Gastrocnemius medialis (tissue), 4 donors: ENCODE measurements around the gene ZG16. TPM values are rescaled to one million over a fixed set of nuclear protein-coding genes. Genes with fewer than 3 reads are reported as not detected.
"Not testable (repeated sequence)": the region's sequence is repeated elsewhere in the genome, so short reads cannot be mapped to it uniquely, and the experiment has no call there.

Experiments used
- ATAC-seq, 2 donors: fragments of 150-250 bp; one replicate each; pipeline ENCODE4 v1.9.1; 2016
- DNase-seq, 2 donors: peaks; one replicate each; pipeline ENCODE4 v3.0.0-alpha.2; 2019
- H3K27ac ChIP-seq, 4 donors: fragments of 200-600 bp; sonication (generic); 1 replicate in 1 of 4; 2 replicates in 3 of 4; pipeline ENCODE4 v1.5.1; 2016 to 2018; ENCODE audit warnings: mild to moderate bottlenecking in 2 of 4, moderate library complexity in 1 of 4
- H3K27me3 ChIP-seq, 3 donors: fragments of 200-600 bp; sonication (generic) in 2 of 3; 1 replicate in 1 of 3; 2 replicates in 2 of 3; pipeline versions ENCODE4 v1.5.1 to v1.6.0; 2016 to 2019; ENCODE audit warnings: mild to moderate bottlenecking in 1 of 3, moderate library complexity in 1 of 3
- H3K36me3 ChIP-seq, 2 donors: fragments of 200-600 bp; sonication (generic) in 1 of 2; one replicate each; pipeline ENCODE4 v1.5.1; 2017 to 2018
- H3K4me1 ChIP-seq, 2 donors: fragments of 200-600 bp; sonication (generic) in 1 of 2; one replicate each; pipeline ENCODE4 v1.5.1; 2016 to 2017; ENCODE audit warnings: mild to moderate bottlenecking in 2 of 2
- H3K4me3 ChIP-seq, 4 donors: fragments of 200-600 bp; sonication (generic) in 3 of 4; 1 replicate in 1 of 4; 2 replicates in 3 of 4; pipeline ENCODE4 v1.5.1; 2016 to 2019; ENCODE audit warnings: mild to moderate bottlenecking in 2 of 4
- H3K9me3 ChIP-seq, 3 donors: fragments of 200-600 bp; sonication (generic) in 2 of 3; 1 replicate in 1 of 3; 2 replicates in 2 of 3; pipeline ENCODE4 v1.5.1; 2016 to 2019
- CTCF ChIP-seq, 5 experiments: fragments of 450-650 bp in 3 of 5; fragments of 200-600 bp in 2 of 5; sonication (generic) in 2 of 5; IDR thresholded peaks in 4 of 5; conservative IDR thresholded peaks in 1 of 5; 1 replicate in 4 of 5; 2 replicates in 1 of 5; pipeline ENCODE4 v1.5.1; 2016 to 2019; ENCODE audit warnings: antibody characterized with exemption in 5 of 5, mild to moderate bottlenecking in 3 of 5, moderate library complexity in 3 of 5
- POLR2A ChIP-seq, 2 donors: fragments of 450-650 bp; IDR thresholded peaks; one replicate each; pipeline ENCODE4 v1.6.1; 2017; ENCODE audit warnings: antibody characterized with exemption in 2 of 2, mild to moderate bottlenecking in 2 of 2, moderate library complexity in 2 of 2
- in situ Hi-C, 4 donors: fragments of 200-750 bp; cut with MboI; loops; one replicate each; pipeline versions ENCODE4 v1.15.0 to v1.8.0; 2017; ENCODE audit warnings: low sequenced_read_pairs in 4 of 4
- intact Hi-C: fragments of 100-400 bp; cut with DNase I; formaldehyde crosslinking; loops from one replicate; pipeline ENCODE4 v1.15.1; 2023; ENCODE audit warnings: low total_unique reads
- total RNA-seq, 4 donors: library from RNA; depleted of rRNA; stranded (reverse); fragments of >200 nt; gene quantifications; one replicate each; pipeline versions ENCODE4 v1.1.0 to v1.2.3, GENCODE V29; 2016

Gene ZG16
- total RNA-seq, 4 donors from 2014 or later = 1.7 TPM; not detected in 3

DNA sequence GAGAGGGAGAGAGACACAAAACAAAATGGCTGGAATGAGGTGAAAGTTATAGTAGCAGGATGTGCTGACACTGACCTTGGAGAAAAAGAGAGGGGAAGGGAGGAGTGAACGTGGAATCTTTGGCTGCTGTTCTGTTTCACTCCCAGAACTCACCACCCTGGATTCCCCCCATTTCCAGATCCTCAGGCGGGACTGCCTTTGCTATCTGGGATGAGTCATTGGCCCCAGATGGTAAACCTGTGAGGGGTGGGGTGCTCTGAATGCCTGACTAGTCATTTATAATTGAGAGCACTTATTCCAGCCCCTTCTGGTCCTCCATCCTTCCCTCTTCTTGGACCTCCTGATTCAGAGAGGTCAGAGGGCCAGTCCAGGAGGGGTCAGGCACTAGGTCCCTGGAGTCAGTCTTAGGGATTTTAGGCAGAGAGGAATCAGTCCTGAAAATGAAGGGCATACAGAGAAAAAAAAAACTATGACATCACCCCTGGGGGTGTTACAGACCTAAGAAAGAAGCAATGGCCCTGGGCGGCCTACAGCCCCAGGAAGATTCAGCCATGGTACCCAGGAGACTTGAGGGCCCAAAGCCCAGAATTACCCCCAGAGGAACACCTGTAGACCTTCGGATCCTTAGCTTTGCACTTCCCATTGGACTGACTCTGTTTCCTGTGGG lies 2.2 kb upstream of the ZG16 start:
- DNase-seq = no peak
- H3K9me3 ChIP-seq = no peaks in the 10 kb centered on the region
- no peak overlapping the region for H3K27ac ChIP-seq
- H3K36me3 ChIP-seq = no peaks in the 10 kb centered on the region
- in situ Hi-C loops (no loop called here), intact Hi-C loops (no loop called here)
- no peaks in the 10 kb centered on the region for H3K4me1 ChIP-seq
- H3K27me3 ChIP-seq = peaks cover 0 to 5% (median 4%) of the 10 kb centered on the region in 3 donors
- H3K4me3 ChIP-seq = no peak overlapping the region
- TF ChIP-seq CTCF (IDR thresholded peaks at IDR 0.05 in 4 of 5, conservative IDR thresholded peaks at IDR 0.05 in 1 of 5) (no peak), POLR2A (IDR thresholded peaks at IDR 0.05) (no peak)
- ATAC-seq = no peak

DNA sequence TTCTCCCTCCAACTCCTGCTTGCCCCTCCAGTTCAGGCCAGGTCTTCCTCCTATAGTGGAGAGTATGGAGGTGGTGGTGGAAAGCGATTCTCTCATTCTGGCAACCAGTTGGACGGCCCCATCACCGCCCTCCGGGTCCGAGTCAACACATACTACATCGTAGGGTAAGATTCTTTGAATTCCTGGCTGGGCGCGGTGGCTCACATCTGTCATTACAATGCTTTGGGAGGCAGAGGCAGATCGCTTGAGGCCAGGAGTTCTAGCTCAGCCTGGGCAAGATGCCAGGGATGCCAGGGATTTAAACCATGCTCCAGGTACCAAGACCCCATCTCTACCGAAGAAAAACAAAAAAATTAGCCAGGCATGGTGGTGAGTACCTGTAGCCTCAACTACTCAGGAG lies 1.4 kb downstream of the ZG16 start:
- H3K27ac ChIP-seq = no peak overlapping the region
- no peaks in the 10 kb centered on the region for H3K9me3 ChIP-seq
- H3K4me3 ChIP-seq = no peak overlapping the region
- DNase-seq (no peak), ATAC-seq (no peak)
- intact Hi-C loops = no loop called here
- peaks cover 0 to 5% (median 4%) of the 10 kb centered on the region in 3 donors for H3K27me3 ChIP-seq
- TF ChIP-seq CTCF (IDR thresholded peaks at IDR 0.05 in 4 of 5, conservative IDR thresholded peaks at IDR 0.05 in 1 of 5) (no peak), POLR2A (IDR thresholded peaks at IDR 0.05) (no peak)
- H3K36me3 ChIP-seq = no peaks in the 10 kb centered on the region
- H3K4me1 ChIP-seq = no peaks in the 10 kb centered on the region
- in situ Hi-C loops = no loop called here

- H3K27ac ChIP-seq, H3K9me3 ChIP-seq, ATAC-seq, H3K27me3 ChIP-seq, intact Hi-C loops, H3K4me1 ChIP-seq, DNase-seq, H3K4me3 ChIP-seq, H3K36me3 ChIP-seq: not testable (repeated sequence)
- in situ Hi-C loops = loop anchor here in 1 of 4 donors (10.0 kb wide), 1 partner anchor 69 kb away; no protein-coding TSS in a partner anchor
Measured at GRCh38 chr16:29783094-29783953, 5.3 kb downstream of the ZG16 start.

DNA sequence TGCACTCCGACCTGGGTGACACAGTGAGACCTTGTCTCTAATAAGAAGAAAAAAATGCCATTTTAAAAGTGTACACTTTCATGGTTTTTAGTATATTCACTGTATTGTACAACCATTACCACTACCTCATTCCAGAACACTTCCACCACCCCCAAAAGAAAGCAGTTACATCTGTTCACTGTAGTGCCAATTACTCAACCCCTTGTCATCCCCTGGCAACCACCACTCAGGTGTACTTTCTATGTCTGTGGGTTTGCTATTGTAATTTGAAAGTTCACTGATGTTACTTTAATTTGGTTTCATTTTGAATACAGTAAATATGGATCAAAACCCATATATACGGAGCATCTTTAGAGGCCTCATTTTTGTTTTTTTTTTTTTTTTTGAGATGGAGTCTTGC lies 6.1 kb downstream of the ZG16 start:
- peaks cover 0 to 9% of the 10 kb centered on the region in 2 donors for H3K4me1 ChIP-seq
- H3K27ac ChIP-seq = no peak overlapping the region
- no peak for DNase-seq
- H3K36me3 ChIP-seq = no peaks in the 10 kb centered on the region
- no peak for ATAC-seq
- H3K9me3 ChIP-seq = no peaks in the 10 kb centered on the region
- intact Hi-C loops (no loop called here), in situ Hi-C loops (loop anchor here in 1 of 4 donors (10.0 kb wide), 1 partner anchor 69 kb away; no protein-coding TSS in a partner anchor)
- TF ChIP-seq CTCF (IDR thresholded peaks at IDR 0.05 in 4 of 5, conservative IDR thresholded peaks at IDR 0.05 in 1 of 5) (no peak), POLR2A (IDR thresholded peaks at IDR 0.05) (no peak)
- no peak overlapping the region for H3K4me3 ChIP-seq
- H3K27me3 ChIP-seq = peaks cover 0 to 5% (median 3%) of the 10 kb centered on the region in 3 donors

DNA sequence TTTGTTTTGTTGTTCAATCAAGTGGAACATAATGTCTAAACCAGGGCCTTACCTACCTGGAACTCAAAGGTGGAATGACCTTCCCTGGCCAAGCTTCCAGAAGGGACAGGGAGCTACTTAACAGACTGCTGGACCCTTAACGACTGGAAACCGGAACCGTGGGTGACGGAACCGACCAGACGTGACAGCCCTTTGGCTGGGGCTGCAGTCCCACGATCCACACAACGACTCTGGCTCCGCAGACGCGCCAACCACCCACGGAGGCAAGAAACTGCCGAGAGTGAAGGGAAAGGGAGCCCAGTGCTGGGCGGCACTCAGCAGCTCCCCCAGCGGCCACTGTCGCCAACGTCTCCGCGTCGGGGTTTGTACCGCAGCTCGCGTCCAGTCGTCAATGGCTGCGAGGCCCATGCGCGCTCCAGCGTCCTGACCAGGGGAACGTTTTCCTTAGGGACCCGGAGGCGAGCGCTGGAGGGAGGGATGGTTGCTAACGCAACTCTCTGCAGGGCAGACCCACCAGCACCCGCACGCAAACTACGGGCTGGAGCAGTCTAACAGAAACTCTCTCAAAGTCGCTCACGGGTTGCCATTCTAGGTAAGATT lies 6.9 kb downstream of the ZG16 start:
- H3K4me1 ChIP-seq = peaks cover 6 to 15% of the 10 kb centered on the region in 2 donors
- TF ChIP-seq CTCF (IDR thresholded peaks at IDR 0.05 in 4 of 5, conservative IDR thresholded peaks at IDR 0.05 in 1 of 5) (peak; percentile 71 to 90 (median 77)), POLR2A (IDR thresholded peaks at IDR 0.05) (no peak)
- intact Hi-C loops (no loop called here), in situ Hi-C loops (loop anchor here in 1 of 4 donors (10.0 kb wide), 1 partner anchor 70 kb away; no protein-coding TSS in a partner anchor)
- peak overlapping the region; percentile 27 to 57 (median 35) for H3K4me3 ChIP-seq
- no peaks in the 10 kb centered on the region for H3K36me3 ChIP-seq
- H3K9me3 ChIP-seq = no peaks in the 10 kb centered on the region
- ATAC-seq (peak; percentile 76 to 83), DNase-seq (peak; percentile 37 to 57)
- no peak overlapping the region for H3K27ac ChIP-seq
- H3K27me3 ChIP-seq = peaks cover 0 to 5% (median 0%) of the 10 kb centered on the region in 3 donors

DNA sequence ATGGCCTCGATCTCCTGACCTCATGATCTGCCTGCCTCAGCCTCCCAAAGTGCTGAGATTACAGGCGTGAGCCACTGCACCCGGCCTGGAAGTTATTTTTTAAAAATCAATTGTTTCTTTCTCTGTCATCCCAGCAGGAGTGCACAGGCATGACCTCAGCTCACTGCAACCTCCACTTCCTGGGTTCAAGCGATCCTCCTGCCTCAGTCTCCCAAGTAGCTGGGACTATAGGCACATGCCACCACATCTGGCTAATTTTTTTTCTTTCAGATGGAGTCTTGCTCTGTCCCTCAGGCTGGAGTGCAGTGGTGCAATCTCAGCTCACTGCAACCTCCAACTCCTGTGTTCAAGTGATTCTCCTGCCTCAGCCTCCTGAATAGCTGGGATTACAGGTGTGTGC lies 9.1 kb downstream of the ZG16 start:
- H3K27me3 ChIP-seq, intact Hi-C loops, H3K4me3 ChIP-seq, ATAC-seq, H3K36me3 ChIP-seq, H3K27ac ChIP-seq, H3K9me3 ChIP-seq, DNase-seq: not testable (repeated sequence)
- in situ Hi-C loops = loop anchor here in 1 of 4 donors (10.0 kb wide), 1 partner anchor 72 kb away; no protein-coding TSS in a partner anchor
- H3K4me1 ChIP-seq = peaks cover 18 to 29% of the 10 kb centered on the region in 2 donors
